Subcutaneous abdominal adipose tissue (tissue), 5 donors: ENCODE results near the gene RPIA.

Experiments
- H3K27ac ChIP-seq: one replicate; pipeline ENCODE4 v1.7.0; 2013; ENCODE audit warnings: low read depth, mild to moderate bottlenecking, inconsistent platforms, low read length, moderate library complexity
- H3K27me3 ChIP-seq, 5 donors: one replicate each; pipeline ENCODE4 v1.7.0; 2013; ENCODE audit warnings: low read length in 5 of 5, inconsistent platforms in 1 of 5; ENCODE audit not compliant: control insufficient read depth in 5 of 5, insufficient read depth in 4 of 5
- H3K36me3 ChIP-seq, 5 donors: one replicate each; pipeline ENCODE4 v1.7.0; 2013; ENCODE audit warnings: low read length in 5 of 5; ENCODE audit not compliant: control insufficient read depth in 5 of 5, insufficient read depth in 5 of 5
- H3K4me1 ChIP-seq, 5 donors: one replicate each; pipeline ENCODE4 v1.7.0; 2013; ENCODE audit warnings: low read length in 5 of 5, mild to moderate bottlenecking in 3 of 5, moderate library complexity in 1 of 5; ENCODE audit not compliant: control insufficient read depth in 5 of 5, insufficient read depth in 5 of 5
- H3K4me3 ChIP-seq, 5 donors: one replicate each; pipeline ENCODE4 v1.7.0; 2013; ENCODE audit warnings: low read length in 5 of 5, low read depth in 1 of 5
- H3K9ac ChIP-seq, 5 donors: one replicate each; pipeline ENCODE4 v1.7.0; 2013; ENCODE audit warnings: low read length in 5 of 5, mild to moderate bottlenecking in 4 of 5, moderate library complexity in 3 of 5
- H3K9me3 ChIP-seq, 5 donors: one replicate each; pipeline ENCODE4 v1.7.0; 2013; ENCODE audit warnings: low read length in 5 of 5; ENCODE audit not compliant: control insufficient read depth in 5 of 5
- donor health status: healthy.
- donor health status: healthy.
- donor health status: healthy.
- donor health status: healthy.
- donor health status: healthy.

Gene RPIA

GRCh38 chr2:88724643-88725332 is 33.3 kb downstream of the RPIA start:
- Histone ChIP-seq H3K36me3 (no peaks in the 10 kb centered on the region), H3K9ac (no peak overlapping the region), H3K27ac (no peak overlapping the region), H3K27me3 (no peaks in the 10 kb centered on the region), H3K4me3 (no peak overlapping the region), H3K9me3 (no peaks in the 10 kb centered on the region), H3K4me1 (peaks cover 4 to 10% (median 7%) of the 10 kb centered on the region in 5 donors)

GRCh38 chr2:88729061-88729745 is 37.7 kb downstream of the RPIA start:
- Histone ChIP-seq H3K9ac (no peak overlapping the region), H3K9me3 (no peaks in the 10 kb centered on the region), H3K4me1 (peaks cover 6 to 25% (median 16%) of the 10 kb centered on the region in 5 donors), H3K36me3 (peaks cover 0 to 2% (median 0%) of the 10 kb centered on the region in 5 donors), H3K27ac (no peak overlapping the region), H3K4me3 (no peak overlapping the region), H3K27me3 (no peaks in the 10 kb centered on the region)

GRCh38 chr2:88733155-88733902 is 41.9 kb downstream of the RPIA start:
- no peaks in the 10 kb centered on the region for H3K27me3 ChIP-seq
- peak overlapping the region in 2 of 5 donors; percentile 20 to 56 for H3K9ac ChIP-seq
- no peak overlapping the region for H3K27ac ChIP-seq

GRCh38 chr2:88735133-88735532 is 43.7 kb downstream of the RPIA start:
- peaks cover 16 to 38% (median 26%) of the 10 kb centered on the region in 5 donors for H3K36me3 ChIP-seq
- H3K4me1 ChIP-seq, result peaks cover 6 to 42% (median 38%) of the 10 kb centered on the region in 5 donors

More at GRCh38 chr2:88733155-88733902, 41.9 kb downstream of the RPIA start:
- no peaks in the 10 kb centered on the region for H3K9me3 ChIP-seq
- no peak overlapping the region for H3K4me3 ChIP-seq
- peaks cover 10 to 50% (median 44%) of the 10 kb centered on the region in 5 donors for H3K4me1 ChIP-seq
- H3K36me3 ChIP-seq, result peaks cover 13 to 29% (median 24%) of the 10 kb centered on the region in 5 donors

GRCh38 chr2:88735853-88736252 is 44.4 kb downstream of the RPIA start:
- H3K36me3 ChIP-seq, result peaks cover 19 to 43% (median 31%) of the 10 kb centered on the region in 5 donors
- no peaks in the 10 kb centered on the region for H3K27me3 ChIP-seq
- H3K27ac ChIP-seq, result peak overlapping the region; percentile 71
- no peak overlapping the region for H3K9ac ChIP-seq
- H3K4me3 ChIP-seq, result no peak overlapping the region
- H3K9me3 ChIP-seq, result no peaks in the 10 kb centered on the region
- peaks cover 6 to 45% (median 38%) of the 10 kb centered on the region in 5 donors for H3K4me1 ChIP-seq

More at GRCh38 chr2:88735133-88735532, 43.7 kb downstream of the RPIA start:
- Histone ChIP-seq H3K4me3 (no peak overlapping the region), H3K9ac (no peak overlapping the region), H3K9me3 (no peaks in the 10 kb centered on the region), H3K27me3 (no peaks in the 10 kb centered on the region), H3K27ac (no peak overlapping the region)

- H3K27ac ChIP-seq, result peak overlapping the region; percentile 71
- H3K36me3 ChIP-seq, result peaks cover 25 to 49% (median 35%) of the 10 kb centered on the region in 5 donors
- no peaks in the 10 kb centered on the region for H3K9me3 ChIP-seq
- no peaks in the 10 kb centered on the region for H3K27me3 ChIP-seq
- H3K4me1 ChIP-seq, result peaks cover 6 to 45% (median 38%) of the 10 kb centered on the region in 5 donors
- no peak overlapping the region for H3K4me3 ChIP-seq
- no peak overlapping the region for H3K9ac ChIP-seq
Observed at GRCh38 chr2:88736437-88736836, 45.0 kb downstream of the RPIA start.

GRCh38 chr2:88737385-88737784 is 45.9 kb downstream of the RPIA start:
- H3K27me3 ChIP-seq, result no peaks in the 10 kb centered on the region
- no peak overlapping the region for H3K9ac ChIP-seq
- H3K4me3 ChIP-seq, result no peak overlapping the region
- no peaks in the 10 kb centered on the region for H3K9me3 ChIP-seq
- H3K4me1 ChIP-seq, result peaks cover 6 to 45% (median 38%) of the 10 kb centered on the region in 5 donors
- peak overlapping the region; percentile 71 for H3K27ac ChIP-seq
- peaks cover 26 to 50% (median 36%) of the 10 kb centered on the region in 5 donors for H3K36me3 ChIP-seq

- H3K36me3 ChIP-seq, result peaks cover 26 to 53% (median 41%) of the 10 kb centered on the region in 5 donors
Observed at GRCh38 chr2:88738271-88738670, 46.8 kb downstream of the RPIA start.

GRCh38 chr2:88739985-88740600 is 48.6 kb downstream of the RPIA start:
- no peak overlapping the region for H3K27ac ChIP-seq
- H3K9ac ChIP-seq, result no peak overlapping the region
- peaks cover 0 to 5% (median 0%) of the 10 kb centered on the region in 5 donors for H3K9me3 ChIP-seq
- H3K4me3 ChIP-seq, result no peak overlapping the region
- peaks cover 4 to 37% (median 18%) of the 10 kb centered on the region in 5 donors for H3K4me1 ChIP-seq
- H3K27me3 ChIP-seq, result no peaks in the 10 kb centered on the region
- peaks cover 26 to 52% (median 48%) of the 10 kb centered on the region in 5 donors for H3K36me3 ChIP-seq

More at GRCh38 chr2:88738271-88738670, 46.8 kb downstream of the RPIA start:
- H3K27ac ChIP-seq, result peak overlapping the region; percentile 71
- no peak overlapping the region for H3K9ac ChIP-seq
- H3K4me3 ChIP-seq, result no peak overlapping the region
- no peaks in the 10 kb centered on the region for H3K27me3 ChIP-seq
- H3K4me1 ChIP-seq, result peaks cover 6 to 45% (median 31%) of the 10 kb centered on the region in 5 donors
- H3K9me3 ChIP-seq, result no peaks in the 10 kb centered on the region
